Spleen (tissue), 11 donors: Measurements from ENCODE around the gene SNCG. TPM values are rescaled to one million over a fixed set of nuclear protein-coding genes. Genes with fewer than 3 reads are reported as not detected.
"Not testable (repeated sequence)": the region's sequence is repeated elsewhere in the genome, so short reads cannot be mapped to it uniquely, and the experiment has no call there.

Experiments used
- DNase-seq: peaks from one replicate; pipeline ENCODE4 v3.0.0-alpha.2; 2020
- H3K27ac ChIP-seq, 8 donors: fragments of 200-600 bp; sonication (generic) in 7 of 8; 1 replicate in 4 of 8; 2 replicates in 4 of 8; pipeline versions ENCODE4 v1.5.0 to v1.8.0; 2016 to 2021; ENCODE audit warnings: inconsistent platforms in 4 of 8, mild to moderate bottlenecking in 4 of 8, moderate library complexity in 1 of 8
- H3K27me3 ChIP-seq, 7 donors: fragments of 200-600 bp; sonication (generic) in 6 of 7; replicated peaks in 1 of 7; 1 replicate in 4 of 7; 2 replicates in 3 of 7; pipeline versions ENCODE4 v1.5.0 to v1.8.0; 2016 to 2021; ENCODE audit warnings: inconsistent platforms in 3 of 7, mild to moderate bottlenecking in 1 of 7
- H3K36me3 ChIP-seq, 6 donors: fragments of 200-600 bp; sonication (generic) in 5 of 6; 1 replicate in 4 of 6; 2 replicates in 2 of 6; pipeline versions ENCODE4 v1.5.0 to v1.8.0; 2016 to 2021; ENCODE audit warnings: inconsistent platforms in 2 of 6
- H3K4me1 ChIP-seq, 6 donors: fragments of 200-600 bp; sonication (generic) in 5 of 6; 1 replicate in 3 of 6; 2 replicates in 3 of 6; pipeline versions ENCODE4 v1.5.0 to v1.8.0; 2016 to 2021; ENCODE audit warnings: inconsistent platforms in 3 of 6
- H3K4me3 ChIP-seq, 8 donors: fragments of 200-600 bp; sonication (generic) in 7 of 8; 1 replicate in 4 of 8; 2 replicates in 4 of 8; pipeline versions ENCODE4 v1.5.0 to v1.8.0; 2016 to 2021; ENCODE audit warnings: inconsistent platforms in 4 of 8, mild to moderate bottlenecking in 4 of 8, moderate library complexity in 2 of 8
- H3K9me3 ChIP-seq, 8 donors: fragments of 200-600 bp; sonication (generic) in 7 of 8; 1 replicate in 4 of 8; 2 replicates in 4 of 8; pipeline versions ENCODE4 v1.5.0 to v1.8.0; 2016 to 2021; ENCODE audit warnings: inconsistent platforms in 4 of 8
- POLR2A ChIP-seq, 3 donors: fragments of 450-650 bp; IDR thresholded peaks; one replicate each; pipeline ENCODE4 v1.5.1; 2017; ENCODE audit warnings: antibody characterized with exemption in 3 of 3, mild to moderate bottlenecking in 1 of 3
- POLR2AphosphoS5 ChIP-seq, 3 donors: sonication (generic); formaldehyde crosslinking; IDR thresholded peaks; one replicate each; pipeline ENCODE4 v1.5.1; 2017; ENCODE audit warnings: antibody characterized with exemption in 3 of 3
- WGBS, 5 donors: extraction: QIAGEN DNeasy Blood & Tissue Kit in 3 of 5; methylation state at CpG; one replicate each; pipeline versions ENCODE4 v1.1.5 to v1.1.7; 2013 to 2018; 5-methylcytosine and 5-hydroxymethylcytosine counted together
- intact Hi-C: fragments of 100-400 bp; cut with DNase I; formaldehyde crosslinking; loops from one replicate; pipeline ENCODE4 v1.15.0; 2023; ENCODE audit warnings: low total_unique reads
- polyA plus RNA-seq, 3 donors: library from polyadenylated mRNA; stranded (reverse); fragments of 200-250 nt; gene quantifications; one replicate each; pipeline ENCODE4 v1.2.1, GENCODE V29; 2013
- total RNA-seq, 7 donors: library from RNA; depleted of rRNA in 3 of 7; stranded (reverse); fragments of >200 nt in 3 of 7; fragmentation: NEBNext Ultra II Directional in 4 of 7; extraction: Animal tissue kit (Norgen Biotek cat#: 25700) in 4 of 7; gene quantifications; one replicate each; pipeline versions ENCODE4 v1.1.0 to v1.2.1, GENCODE V29; 2016 to 2021
- TF ChIP-seq, protein P1 (sequence below), 11 experiments: fragments of 200-600 bp in 7 of 11; fragments of 450-650 bp in 4 of 11; sonication (generic) in 4 of 11; IDR thresholded peaks in 8 of 11; conservative IDR thresholded peaks in 3 of 11; 1 replicate in 7 of 11; 2 replicates in 4 of 11; pipeline versions ENCODE4 v1.4.0 to v1.8.0; 2016 to 2021; ENCODE audit warnings: antibody characterized with exemption in 11 of 11, inconsistent platforms in 4 of 11, mild to moderate bottlenecking in 1 of 11
- donor health status: healthy with polysubstance abuse.
- donor health status: DM: no; HTN: no; CAD: no; lungs with moderate emphysema.
- donor health status: DM: no; HTN: no; CAD: no.
- donor health status: Bipolar disorder and iron deficiency.
- donor health status: healthy.
- donor health status: DM: no; HTN: no; CAD: no.
- donor health status: DM: yes; HTN: yes; CAD: no.

The SNCG gene
- total and polyA plus RNA-seq, 10 donors, result 19.9 to 127 (median 81.1) TPM

DNA sequence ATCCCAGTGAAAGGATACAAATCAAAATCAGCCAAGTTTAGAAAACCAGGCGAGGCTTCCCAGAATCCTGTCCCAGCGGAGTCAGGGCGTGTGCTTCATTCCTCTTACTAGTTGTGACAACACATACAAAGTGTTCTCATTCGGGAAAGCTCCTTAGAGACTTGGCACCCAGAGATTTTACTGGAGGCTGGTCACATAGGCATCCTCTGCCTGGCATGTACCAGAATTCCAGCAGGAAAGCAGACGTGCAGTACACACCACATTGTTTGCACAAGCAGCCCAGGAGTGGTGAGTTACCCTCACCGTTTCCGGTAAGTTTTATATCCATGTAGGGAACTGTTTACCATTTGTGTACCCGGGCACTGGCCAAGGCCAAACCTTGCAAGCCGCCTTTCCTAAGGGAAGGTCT is 35.8 kb upstream of the SNCG start:
- no peak for DNase-seq
- Histone ChIP-seq H3K4me1 (no peaks in the 10 kb centered on the region), H3K27ac (no peak overlapping the region), H3K9me3 (no peaks in the 10 kb centered on the region), H3K4me3 (no peak overlapping the region), H3K27me3 (no peaks in the 10 kb centered on the region), H3K36me3 (peaks cover 0 to 51% (median 10%) of the 10 kb centered on the region in 6 donors)
- TF ChIP-seq, protein P1, sequence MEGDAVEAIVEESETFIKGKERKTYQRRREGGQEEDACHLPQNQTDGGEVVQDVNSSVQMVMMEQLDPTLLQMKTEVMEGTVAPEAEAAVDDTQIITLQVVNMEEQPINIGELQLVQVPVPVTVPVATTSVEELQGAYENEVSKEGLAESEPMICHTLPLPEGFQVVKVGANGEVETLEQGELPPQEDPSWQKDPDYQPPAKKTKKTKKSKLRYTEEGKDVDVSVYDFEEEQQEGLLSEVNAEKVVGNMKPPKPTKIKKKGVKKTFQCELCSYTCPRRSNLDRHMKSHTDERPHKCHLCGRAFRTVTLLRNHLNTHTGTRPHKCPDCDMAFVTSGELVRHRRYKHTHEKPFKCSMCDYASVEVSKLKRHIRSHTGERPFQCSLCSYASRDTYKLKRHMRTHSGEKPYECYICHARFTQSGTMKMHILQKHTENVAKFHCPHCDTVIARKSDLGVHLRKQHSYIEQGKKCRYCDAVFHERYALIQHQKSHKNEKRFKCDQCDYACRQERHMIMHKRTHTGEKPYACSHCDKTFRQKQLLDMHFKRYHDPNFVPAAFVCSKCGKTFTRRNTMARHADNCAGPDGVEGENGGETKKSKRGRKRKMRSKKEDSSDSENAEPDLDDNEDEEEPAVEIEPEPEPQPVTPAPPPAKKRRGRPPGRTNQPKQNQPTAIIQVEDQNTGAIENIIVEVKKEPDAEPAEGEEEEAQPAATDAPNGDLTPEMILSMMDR (IDR thresholded peaks at IDR 0.05 in 8 of 11, conservative IDR thresholded peaks at IDR 0.05 in 3 of 11), result no peak
- TF ChIP-seq POLR2A (IDR thresholded peaks at IDR 0.05), result no peak
- TF ChIP-seq POLR2AphosphoS5 (IDR thresholded peaks at IDR 0.05), result no peak
- 87 to 94% (median 87%) methylated on average over 9 of the region's 9 CpGs for WGBS, 5 donors
- intact Hi-C loops, result no loop called here

DNA sequence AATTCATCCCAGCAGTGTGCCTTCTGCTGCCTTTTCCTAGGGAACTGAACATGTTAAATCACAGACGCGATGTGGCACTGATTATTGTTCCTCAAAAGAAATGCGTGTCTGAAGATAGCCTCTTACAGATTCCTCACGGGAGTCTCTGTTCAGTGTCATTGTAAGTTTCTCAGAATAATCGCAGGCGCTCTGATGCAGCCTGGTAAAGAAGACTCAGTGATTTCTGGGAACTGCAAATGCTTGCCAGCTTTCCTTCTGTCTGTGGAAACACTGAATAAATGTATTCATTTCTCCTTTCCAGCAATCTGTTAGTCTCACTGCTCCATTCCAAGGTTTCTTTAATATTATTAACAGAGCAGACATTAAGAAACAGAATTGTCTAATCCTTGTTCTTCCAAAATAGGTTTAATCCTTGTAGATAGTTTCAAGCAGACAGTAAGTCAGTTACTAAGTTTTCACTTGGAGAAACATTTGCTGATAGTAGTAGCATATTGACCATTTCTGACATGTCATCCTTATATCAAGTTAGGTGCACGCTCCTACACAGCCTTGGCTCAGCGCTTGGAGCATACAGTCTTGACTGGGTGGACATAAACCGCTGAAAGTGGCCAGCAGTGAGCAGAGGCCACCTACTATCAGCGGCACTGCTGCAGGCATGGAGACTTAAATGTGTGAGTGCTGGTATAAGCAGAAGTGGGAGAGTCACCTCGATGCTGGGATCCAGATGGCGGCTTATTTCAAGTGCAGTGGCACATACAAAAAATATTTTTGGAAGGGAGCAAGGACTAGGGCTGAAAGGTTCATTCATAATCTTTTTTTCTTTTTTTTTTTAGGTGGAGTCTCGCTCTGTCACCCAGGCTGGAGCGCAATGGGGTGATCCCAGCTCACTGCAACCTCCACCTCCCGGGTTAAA is 28.7 kb upstream of the SNCG start:
- no peaks in the 10 kb centered on the region for H3K9me3 ChIP-seq
- H3K4me3 ChIP-seq, result no peak overlapping the region
- TF ChIP-seq POLR2A (IDR thresholded peaks at IDR 0.05) (no peak), POLR2AphosphoS5 (IDR thresholded peaks at IDR 0.05) (no peak)
- TF ChIP-seq, protein P1 (IDR thresholded peaks at IDR 0.05 in 8 of 11, conservative IDR thresholded peaks at IDR 0.05 in 3 of 11), result no peak
- 90 to 95% (median 92%) methylated on average over 14 to 15 of the region's 15 CpGs for WGBS, 5 donors
- no peaks in the 10 kb centered on the region for H3K4me1 ChIP-seq
- intact Hi-C loops, result no loop called here
- no peak for DNase-seq
- peaks cover 0 to 42% (median 2%) of the 10 kb centered on the region in 6 donors for H3K36me3 ChIP-seq
- no peaks in the 10 kb centered on the region for H3K27me3 ChIP-seq
- H3K27ac ChIP-seq, result no peak overlapping the region

DNA sequence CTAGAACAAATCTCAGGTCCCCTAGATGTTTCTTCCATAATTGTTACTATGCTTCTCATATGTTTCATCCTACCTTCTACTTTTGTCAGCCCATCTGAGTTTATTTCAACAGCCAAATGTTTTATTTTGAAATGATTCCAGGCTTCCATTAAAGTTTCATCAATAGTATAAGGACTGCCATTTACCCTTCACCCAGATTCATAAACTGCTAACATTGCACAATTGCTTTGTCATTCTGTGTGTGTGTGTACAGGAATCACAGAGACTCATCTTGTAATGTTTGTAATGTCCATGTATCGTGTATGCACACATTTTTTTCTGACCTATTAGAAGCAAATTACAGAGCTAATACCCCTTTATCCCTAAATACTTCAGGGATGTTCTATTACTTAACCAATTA is 26.5 kb upstream of the SNCG start:
- 67 to 83% (median 80%) methylated on average over 1 of the region's 1 CpG for WGBS, 5 donors
- intact Hi-C loops, result no loop called here
- DNase-seq, result no peak
- TF ChIP-seq, protein P1 (IDR thresholded peaks at IDR 0.05 in 8 of 11, conservative IDR thresholded peaks at IDR 0.05 in 3 of 11), result no peak
- TF ChIP-seq POLR2AphosphoS5 (IDR thresholded peaks at IDR 0.05) (no peak), POLR2A (IDR thresholded peaks at IDR 0.05) (no peak)
- Histone ChIP-seq H3K4me1 (no peaks in the 10 kb centered on the region), H3K27me3 (no peaks in the 10 kb centered on the region), H3K9me3 (no peaks in the 10 kb centered on the region), H3K4me3 (no peak overlapping the region), H3K27ac (no peak overlapping the region), H3K36me3 (peaks cover 0 to 62% (median 6%) of the 10 kb centered on the region in 6 donors)

DNA sequence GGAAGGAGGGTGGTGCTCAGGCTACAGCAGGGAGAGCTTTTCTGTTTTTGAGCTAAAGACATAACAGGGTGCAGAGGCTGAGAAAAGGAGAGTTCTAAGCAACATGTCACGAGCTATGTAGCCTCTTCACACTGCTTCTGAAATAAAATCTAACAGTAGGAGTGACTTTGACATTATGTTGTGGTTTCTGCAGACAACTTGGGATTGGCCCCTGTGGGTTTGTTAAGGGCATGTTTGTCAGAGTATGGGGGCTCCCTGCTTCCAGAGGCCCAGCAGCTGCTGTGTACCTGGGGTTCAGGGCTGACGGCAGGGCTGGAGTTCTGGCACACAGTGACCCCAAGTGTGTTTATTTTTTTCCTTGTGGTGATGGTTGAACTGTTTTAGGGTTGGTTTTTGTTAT is 25.7 kb upstream of the SNCG start:
- H3K9me3 ChIP-seq, result no peaks in the 10 kb centered on the region
- WGBS, 5 donors, result 73 to 86% (median 78%) methylated on average over 2 of the region's 2 CpGs
- H3K4me3 ChIP-seq, result no peak overlapping the region
- TF ChIP-seq, protein P1 (IDR thresholded peaks at IDR 0.05 in 8 of 11, conservative IDR thresholded peaks at IDR 0.05 in 3 of 11), result no peak
- TF ChIP-seq POLR2AphosphoS5 (IDR thresholded peaks at IDR 0.05) (no peak), POLR2A (IDR thresholded peaks at IDR 0.05) (no peak)
- no peaks in the 10 kb centered on the region for H3K27me3 ChIP-seq
- H3K36me3 ChIP-seq, result peaks cover 0 to 70% (median 6%) of the 10 kb centered on the region in 6 donors
- H3K4me1 ChIP-seq, result no peaks in the 10 kb centered on the region
- no peak for DNase-seq
- intact Hi-C loops, result no loop called here
- H3K27ac ChIP-seq, result no peak overlapping the region

DNA sequence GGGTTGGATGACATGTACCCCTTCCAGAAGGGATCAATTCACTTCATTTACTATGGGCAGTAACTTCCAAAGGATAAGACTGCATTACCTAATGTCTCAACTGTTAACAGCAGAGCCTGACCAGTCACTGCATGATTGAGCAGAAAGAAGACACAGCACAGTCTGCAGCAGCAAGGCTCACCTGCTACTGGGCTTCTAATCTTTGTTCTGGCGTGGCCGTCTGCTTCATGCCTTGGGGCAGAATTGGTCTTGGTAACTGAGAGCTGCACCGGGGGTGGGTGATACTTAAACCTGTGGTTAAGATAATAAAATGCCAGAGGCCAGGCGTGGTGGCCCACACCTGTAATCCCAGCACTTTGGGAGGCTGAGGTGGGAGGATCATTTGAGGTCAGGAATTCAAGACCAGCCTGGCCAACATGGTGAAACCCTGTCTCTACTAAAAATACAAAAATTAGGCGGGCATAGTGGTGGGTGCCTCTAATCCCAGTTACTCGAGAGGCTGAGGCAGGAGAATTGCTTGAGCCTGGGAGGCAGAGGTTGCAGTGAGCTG is 24.2 kb upstream of the SNCG start:
- WGBS, 5 donors, result 83 to 91% (median 86%) methylated on average over 6 of the region's 6 CpGs
- H3K27ac ChIP-seq, DNase-seq, H3K4me1 ChIP-seq, H3K4me3 ChIP-seq, H3K9me3 ChIP-seq, H3K27me3 ChIP-seq, intact Hi-C loops: not testable (repeated sequence)
- peaks cover 0 to 74% (median 5%) of the 10 kb centered on the region in 6 donors for H3K36me3 ChIP-seq
